ENCODE results near the gene TET1.

Gene TET1

GRCh38 chr10:68586606-68587305 is 26.6 kb downstream of the TET1 start:
- DNase-seq (ENCODE audit: low read depth), result no peak
- TF ChIP-seq CTCF (conservative IDR thresholded peaks at IDR 0.05; ENCODE audit: low read length), result no peak
- no peak overlapping the region for H3K4me3 ChIP-seq (ENCODE audit: low read length)

GRCh38 chr10:68594405-68594804 is 34.3 kb downstream of the TET1 start:
- no peak for TF ChIP-seq CTCF (conservative IDR thresholded peaks at IDR 0.05; ENCODE audit: low read length)
- no peak overlapping the region for H3K4me3 ChIP-seq (ENCODE audit: low read length)
- DNase-seq (ENCODE audit: low read depth), result peak; percentile 12

GRCh38 chr10:68595513-68595912 is 35.4 kb downstream of the TET1 start:
- no peak overlapping the region for H3K4me3 ChIP-seq (ENCODE audit: low read length)
- TF ChIP-seq CTCF (conservative IDR thresholded peaks at IDR 0.05; ENCODE audit: low read length), result no peak
- no peak for DNase-seq (ENCODE audit: low read depth)

- no peak overlapping the region for H3K4me3 ChIP-seq (ENCODE audit: low read length)
- no peak for TF ChIP-seq CTCF (conservative IDR thresholded peaks at IDR 0.05; ENCODE audit: low read length)
- DNase-seq (ENCODE audit: low read depth), result no peak
These were observed 37.3 kb downstream of the TET1 start for GRCh38 chr10:68597407-68597806.

- TF ChIP-seq CTCF (conservative IDR thresholded peaks at IDR 0.05; ENCODE audit: low read length), result no peak
- H3K4me3 ChIP-seq (ENCODE audit: low read length), result no peak overlapping the region; the same call in 1 of the 2 replicates
- DNase-seq (ENCODE audit: low read depth), result peak; percentile 87
These were observed 39.0 kb downstream of the TET1 start for GRCh38 chr10:68598978-68599770.

GRCh38 chr10:68599771-68600040 is 39.6 kb downstream of the TET1 start:
- peak overlapping the region; percentile 59 for H3K4me3 ChIP-seq (ENCODE audit: low read length)
- DNase-seq (ENCODE audit: low read depth), result no peak
- no peak for TF ChIP-seq CTCF (conservative IDR thresholded peaks at IDR 0.05; ENCODE audit: low read length)

Measured in AG10803 (cell line).